SK-N-SH treated with all-trans-retinoic acid at 6 μM for 48 hours (cell line): ENCODE measurements around the gene RPS14.

Source experiments
- ATAC-seq: fragments of 200-7000 bp; cut with Tn5 transposase; 3 replicates; pipeline ENCODE4 v1.9.1; 2020; ENCODE audit warnings: mild to moderate bottlenecking, moderate library complexity
- ARNTL ChIP-seq: fragments of 450-650 bp; formaldehyde crosslinking; IDR thresholded peaks from 2 replicates; pipeline ENCODE4 v1.5.0; 2020; ENCODE audit warnings: low read depth, mild to moderate bottlenecking, moderate library complexity, borderline replicate concordance
- BACH2 ChIP-seq: fragments of 250-450 bp; sonication (Bioruptor Pico); IDR thresholded peaks from 2 replicates; pipeline ENCODE4 v1.9.0; 2021; ENCODE audit warnings: mild to moderate bottlenecking, borderline replicate concordance
- CREB5 ChIP-seq: fragments of 250-450 bp; sonication (Bioruptor Pico); IDR thresholded peaks from 2 replicates; pipeline ENCODE4 v1.5.1; 2020; ENCODE audit warnings: low read depth, mild to moderate bottlenecking, moderate library complexity
- CSDC2 ChIP-seq: fragments of 250-450 bp; sonication (Bioruptor Pico); IDR thresholded peaks from 2 replicates; pipeline ENCODE4 v1.5.0; 2020; ENCODE audit warnings: mild to moderate bottlenecking, moderate library complexity
- CSRNP3 ChIP-seq: fragments of 250-450 bp; sonication (Bioruptor Pico); IDR thresholded peaks from 2 replicates; pipeline ENCODE4 v1.5.1; 2021; ENCODE audit warnings: mild to moderate bottlenecking, moderate library complexity
- ESRRG ChIP-seq: fragments of 250-450 bp; sonication (Bioruptor Pico); IDR thresholded peaks from 2 replicates; pipeline ENCODE4 v1.6.1; 2021; ENCODE audit warnings: mild to moderate bottlenecking
- GLIS3 ChIP-seq: fragments of 250-450 bp; sonication (Bioruptor Pico); IDR thresholded peaks from 2 replicates; pipeline ENCODE4 v1.5.0; 2020; ENCODE audit warnings: mild to moderate bottlenecking, moderate library complexity
- ISL1 ChIP-seq: fragments of 250-450 bp; sonication (Bioruptor Pico); IDR thresholded peaks from 2 replicates; pipeline ENCODE4 v2.1.2; 2022; ENCODE audit warnings: mild to moderate bottlenecking, moderate library complexity
- OSR1 ChIP-seq: fragments of 250-450 bp; sonication (Bioruptor Pico); IDR thresholded peaks from 2 replicates; pipeline ENCODE4 v1.8.0; 2022; ENCODE audit warnings: moderate library complexity, mild to moderate bottlenecking, inconsistent platforms
- PATZ1 ChIP-seq: fragments of 250-450 bp; sonication (Bioruptor Pico); IDR thresholded peaks from 2 replicates; pipeline ENCODE4 v1.8.0; 2020; ENCODE audit warnings: mild to moderate bottlenecking, moderate library complexity, borderline replicate concordance
- POU6F1 ChIP-seq: fragments of 250-450 bp; sonication (Bioruptor Pico); IDR thresholded peaks from 2 replicates; pipeline ENCODE4 v1.8.0; 2021; ENCODE audit warnings: low read depth, mild to moderate bottlenecking, moderate library complexity, borderline replicate concordance
- PPARA ChIP-seq: fragments of 250-450 bp; sonication (Bioruptor Pico); IDR thresholded peaks from 2 replicates; pipeline ENCODE4 v1.5.0; 2020; ENCODE audit warnings: mild to moderate bottlenecking, borderline replicate concordance
- SNAI2 ChIP-seq: fragments of 250-450 bp; sonication (Bioruptor Pico); IDR thresholded peaks from 2 replicates; pipeline ENCODE4 v1.5.0; 2020; ENCODE audit warnings: mild to moderate bottlenecking, moderate library complexity
- TOX ChIP-seq: fragments of 250-450 bp; sonication (Bioruptor Pico); IDR thresholded peaks from 2 replicates; pipeline ENCODE4 v1.8.0; 2021; ENCODE audit warnings: mild to moderate bottlenecking, moderate library complexity, borderline replicate concordance
- TSHZ2 ChIP-seq: fragments of 250-450 bp; sonication (Bioruptor Pico); IDR thresholded peaks from 2 replicates; pipeline ENCODE4 v1.5.0; 2020; ENCODE audit warnings: mild to moderate bottlenecking, moderate library complexity
- ZC3H10 ChIP-seq: fragments of 250-450 bp; sonication (Bioruptor Pico); IDR thresholded peaks from 2 replicates; pipeline ENCODE4 v1.5.1; 2021; ENCODE audit warnings: mild to moderate bottlenecking, moderate library complexity
- ZFP30 ChIP-seq: fragments of 450-650 bp; formaldehyde crosslinking; IDR thresholded peaks from 2 replicates; pipeline ENCODE4 v1.5.0; 2022; ENCODE audit warnings: mild to moderate bottlenecking, moderate library complexity
- ZNF565 ChIP-seq: fragments of 450-650 bp; formaldehyde crosslinking; conservative IDR thresholded peaks from 2 replicates; pipeline ENCODE4 v1.5.0; 2020; ENCODE audit warnings: low read depth, mild to moderate bottlenecking, moderate library complexity
- ZNF70 ChIP-seq: fragments of 450-650 bp; formaldehyde crosslinking; IDR thresholded peaks from 2 replicates; pipeline ENCODE4 v1.5.0; 2020; ENCODE audit warnings: mild to moderate bottlenecking, moderate library complexity
- ZNF8 ChIP-seq: fragments of 450-650 bp; formaldehyde crosslinking; IDR thresholded peaks from 2 replicates; pipeline ENCODE4 v1.5.0; 2020; ENCODE audit warnings: mild to moderate bottlenecking, moderate library complexity

The RPS14 gene

GRCh38 chr5:150438873-150439546 lies 10.5 kb downstream of the RPS14 start:
- peak; percentile 42 for ATAC-seq
- TF ChIP-seq PATZ1 (CRISPR knock-in tag) = no peak
- TF ChIP-seq GLIS3 (CRISPR knock-in tag) = no peak
- TF ChIP-seq OSR1 = no peak
- TF ChIP-seq ZC3H10 (CRISPR knock-in tag) = no peak
- no peak for TF ChIP-seq ZNF8
- TF ChIP-seq CSDC2 (CRISPR knock-in tag) = no peak
- no peak for TF ChIP-seq CSRNP3 (CRISPR knock-in tag)
- TF ChIP-seq ISL1 (CRISPR knock-in tag) = no peak
- TF ChIP-seq TSHZ2 = no peak
- TF ChIP-seq POU6F1 (CRISPR knock-in tag) = no peak
- no peak for TF ChIP-seq ZNF70
- no peak for TF ChIP-seq CREB5
- TF ChIP-seq ZFP30 = no peak
- TF ChIP-seq ESRRG (CRISPR knock-in tag) = no peak
- no peak for TF ChIP-seq ZNF565
- TF ChIP-seq BACH2 (CRISPR knock-in tag) = no peak
- no peak for TF ChIP-seq ARNTL
- TF ChIP-seq PPARA (CRISPR knock-in tag) = no peak

GRCh38 chr5:150436141-150436680 lies 13.3 kb downstream of the RPS14 start:
- TF ChIP-seq ESRRG (CRISPR knock-in tag) (no peak), TOX (CRISPR knock-in tag) (no peak), GLIS3 (CRISPR knock-in tag) (no peak), ZNF565 (no peak), SNAI2 (CRISPR knock-in tag) (no peak), PATZ1 (CRISPR knock-in tag) (no peak), TSHZ2 (no peak), ZFP30 (no peak), ZC3H10 (CRISPR knock-in tag) (no peak), ARNTL (no peak), CSRNP3 (CRISPR knock-in tag) (no peak)
- ATAC-seq = peak; percentile 90
